Dermis microvascular lymphatic vessel endothelial cell (primary cell): ENCODE results near the gene TSPAN4. TPM values are rescaled to one million over a fixed set of nuclear protein-coding genes. Genes with fewer than 3 reads are reported as not detected.

ENCODE experiments used
- DNase-seq, 2 donors: peaks; one replicate each; pipeline versions ENCODE4 v3.0.0 to v3.0.0-alpha.2; 2010; ENCODE audit warnings: low read depth in 2 of 2
- total RNA-seq: library from RNA; depleted of rRNA; stranded (reverse); fragments of >200 nt; gene quantifications from 2 replicates; pipeline ENCODE4 v1.2.1, GENCODE V29; 2014

The TSPAN4 gene
- total RNA-seq, 1 donor from 2014 or later = 73.4 TPM

DNA sequence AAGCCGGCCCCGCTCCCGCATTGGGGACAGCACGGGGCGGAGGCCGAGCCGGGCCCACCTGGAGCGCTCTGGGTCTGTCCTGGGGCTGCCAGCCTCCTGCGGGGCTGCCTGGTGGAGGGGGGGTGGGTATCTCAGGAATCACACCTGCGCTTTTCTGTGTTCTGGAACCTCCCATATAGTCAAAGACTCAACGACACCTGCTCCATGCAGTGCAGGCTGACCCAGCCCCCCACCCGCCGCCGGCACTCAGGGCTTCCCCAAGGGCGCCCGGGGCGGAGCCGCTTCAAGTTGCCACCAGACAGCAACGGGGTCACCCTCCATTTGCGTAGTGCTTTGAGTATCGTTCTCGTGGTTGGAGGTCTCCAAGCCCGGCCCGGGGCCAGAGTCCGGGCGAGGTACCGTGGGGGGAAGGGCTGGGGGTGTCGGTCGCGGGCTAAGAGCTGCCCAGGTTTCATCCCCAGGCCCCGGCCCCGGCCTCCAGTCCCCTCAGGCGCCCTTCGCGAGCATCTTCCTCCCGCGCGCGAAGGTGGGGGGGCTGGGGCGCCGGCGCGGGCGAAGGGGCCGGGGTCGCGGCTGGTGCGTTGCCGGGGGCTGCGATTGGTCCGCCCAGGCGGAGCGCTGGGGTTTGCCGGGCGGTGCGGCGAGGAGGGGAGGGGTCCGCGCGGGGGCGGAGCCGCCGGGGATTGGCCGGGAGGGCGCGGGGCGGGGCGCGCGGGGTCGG lies 6.6 kb downstream of the TSPAN4 start:
- peak in 1 of 2 donors; percentile 39 for DNase-seq

DNA sequence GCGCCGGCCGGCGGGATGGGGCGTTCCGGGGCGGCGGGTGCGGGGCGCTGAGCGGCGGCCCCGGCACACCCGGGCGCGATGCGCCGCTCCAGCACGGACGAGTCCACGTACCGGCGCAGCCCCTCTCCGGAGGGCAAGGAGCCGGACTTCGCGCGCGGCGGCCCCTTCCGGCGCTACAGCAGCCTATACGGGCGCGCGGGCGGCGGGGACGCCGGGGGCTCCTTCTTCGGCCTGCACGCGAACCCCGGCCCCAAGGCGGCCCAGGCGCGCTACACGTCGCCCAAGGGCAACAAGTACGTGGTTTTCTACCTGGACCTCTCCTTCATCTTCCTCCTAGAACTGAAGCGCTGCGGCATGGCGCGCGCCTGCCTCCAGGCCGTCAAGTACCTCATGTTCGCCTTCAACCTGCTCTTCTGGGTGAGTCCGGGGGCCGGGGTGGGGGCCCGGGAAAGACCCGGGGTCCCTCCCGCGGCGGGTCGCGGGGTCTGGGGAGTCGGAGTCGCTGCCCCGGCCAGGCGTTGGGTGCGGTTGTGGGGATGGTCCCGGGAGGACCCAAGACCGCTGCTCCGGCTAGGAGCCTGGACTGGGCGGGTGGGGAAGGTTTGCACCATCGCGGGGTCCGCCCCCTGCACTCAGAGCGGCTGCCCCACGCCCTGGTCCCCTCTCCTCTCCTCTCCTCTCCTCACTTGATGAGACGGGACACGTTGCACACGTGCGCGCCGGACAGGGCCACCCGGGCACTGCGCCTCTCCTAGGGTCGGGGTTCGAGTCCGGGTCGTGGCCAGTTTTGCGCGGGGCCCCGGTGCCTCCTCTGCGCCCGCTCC lies 7.5 kb downstream of the TSPAN4 start:
- no peak for DNase-seq

DNA sequence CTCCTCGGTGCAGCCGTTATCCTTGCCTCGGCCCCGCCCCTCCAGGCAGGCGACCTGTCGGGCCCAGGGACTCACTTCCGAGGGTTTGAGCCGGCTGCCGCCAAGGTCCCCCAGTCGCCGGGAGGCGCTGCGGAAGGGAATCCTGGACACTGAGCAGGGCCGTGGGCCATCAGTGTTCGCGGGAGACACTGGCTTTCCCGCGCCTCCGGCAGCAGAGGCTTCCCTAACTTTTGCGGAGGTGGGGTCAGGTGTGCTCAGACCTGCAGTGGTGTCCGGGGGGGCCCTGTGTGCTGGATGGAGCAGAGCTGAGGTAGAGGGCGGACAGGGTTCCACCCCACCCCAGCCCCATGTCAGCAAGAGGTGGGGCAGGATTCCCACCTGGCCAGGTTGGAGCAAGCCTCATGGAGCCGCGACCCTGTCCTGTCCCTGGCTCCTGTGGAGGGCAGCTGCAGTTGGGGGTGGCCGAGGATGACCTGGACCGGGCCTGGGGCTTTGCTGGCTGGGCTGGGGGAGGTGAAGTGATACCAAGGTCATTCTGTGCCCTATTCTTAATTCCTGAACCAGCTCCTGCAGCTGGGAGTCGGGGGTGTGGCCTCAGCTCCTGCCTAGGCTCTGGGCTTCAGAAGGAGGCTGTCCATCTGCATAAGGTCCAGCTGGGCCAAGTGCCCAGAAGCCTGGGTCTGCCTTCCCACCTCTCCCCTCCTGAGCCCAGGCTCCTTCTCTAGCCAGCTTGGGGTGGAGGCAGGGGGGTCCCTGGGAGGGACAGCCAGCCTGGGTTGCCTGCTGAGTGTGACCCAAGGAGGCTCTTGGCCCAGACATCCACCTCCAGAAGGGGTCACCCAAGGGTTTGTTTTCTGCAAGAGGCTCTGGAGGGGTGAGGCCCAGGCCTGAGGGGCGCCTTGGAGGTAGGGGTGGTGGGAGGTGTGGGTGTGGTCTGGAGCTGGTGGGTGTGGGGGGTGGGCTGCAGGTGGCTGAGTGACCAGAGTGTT lies 8.4 kb downstream of the TSPAN4 start:
- DNase-seq = no peak

DNA sequence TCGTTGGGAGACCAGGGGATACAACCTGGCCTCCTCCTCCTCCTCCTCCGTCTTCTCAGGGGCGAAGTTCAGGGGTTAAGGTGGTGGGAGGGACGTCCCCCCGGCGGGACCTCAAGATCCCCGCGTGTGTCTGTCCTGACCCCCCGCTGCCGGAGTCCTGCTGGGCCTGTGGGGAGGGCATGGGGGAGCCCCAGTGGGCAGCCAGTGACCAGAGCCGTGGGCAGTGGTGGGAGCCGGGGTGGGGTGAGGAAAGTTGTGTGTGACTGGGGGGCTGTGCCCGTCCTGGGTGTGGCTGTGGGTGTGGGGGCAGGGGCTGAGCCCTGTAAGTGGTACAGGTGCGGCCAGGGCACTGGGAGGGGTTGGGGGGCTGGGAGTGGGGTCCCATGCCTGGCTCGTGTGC lies 10.1 kb downstream of the TSPAN4 start:
- no peak for DNase-seq

DNA sequence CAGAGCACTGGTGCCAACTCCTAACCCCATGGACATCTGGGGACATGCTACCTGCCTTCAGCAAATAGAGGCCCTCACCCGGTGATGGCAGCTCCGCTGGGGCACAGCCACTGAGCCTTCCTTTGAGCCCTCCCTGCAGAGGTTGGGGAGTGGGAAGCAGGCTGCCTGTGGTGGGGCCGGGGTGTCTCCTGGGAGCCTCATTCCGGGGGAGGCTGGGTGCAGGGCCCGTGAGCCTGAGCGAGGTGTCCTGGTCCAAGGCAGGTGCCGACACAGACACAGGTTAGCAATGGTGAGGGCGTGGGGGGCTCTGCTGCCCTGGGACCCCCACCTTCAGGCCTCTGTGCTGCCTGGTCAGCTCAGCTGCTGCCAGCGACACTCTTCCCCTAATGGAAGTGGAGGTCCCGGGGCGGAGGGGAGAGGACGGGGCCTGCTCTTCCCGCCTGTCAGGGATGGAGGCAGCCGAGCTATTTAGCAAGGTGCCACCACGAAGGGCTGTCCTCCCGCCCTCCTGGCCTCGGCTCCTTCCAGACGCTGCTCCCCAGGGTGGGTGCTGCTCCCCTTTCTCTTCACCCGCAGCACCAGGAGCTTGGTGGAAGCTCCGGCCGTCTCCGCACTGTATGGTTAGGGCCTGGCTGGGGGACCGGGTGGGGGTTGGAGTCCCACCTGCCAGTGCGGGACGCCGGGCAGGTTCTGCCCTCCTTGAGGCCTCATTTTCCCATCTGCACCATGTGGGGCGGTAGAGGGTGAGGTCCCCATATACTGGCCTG lies 11.2 kb downstream of the TSPAN4 start:
- DNase-seq = no peak

DNA sequence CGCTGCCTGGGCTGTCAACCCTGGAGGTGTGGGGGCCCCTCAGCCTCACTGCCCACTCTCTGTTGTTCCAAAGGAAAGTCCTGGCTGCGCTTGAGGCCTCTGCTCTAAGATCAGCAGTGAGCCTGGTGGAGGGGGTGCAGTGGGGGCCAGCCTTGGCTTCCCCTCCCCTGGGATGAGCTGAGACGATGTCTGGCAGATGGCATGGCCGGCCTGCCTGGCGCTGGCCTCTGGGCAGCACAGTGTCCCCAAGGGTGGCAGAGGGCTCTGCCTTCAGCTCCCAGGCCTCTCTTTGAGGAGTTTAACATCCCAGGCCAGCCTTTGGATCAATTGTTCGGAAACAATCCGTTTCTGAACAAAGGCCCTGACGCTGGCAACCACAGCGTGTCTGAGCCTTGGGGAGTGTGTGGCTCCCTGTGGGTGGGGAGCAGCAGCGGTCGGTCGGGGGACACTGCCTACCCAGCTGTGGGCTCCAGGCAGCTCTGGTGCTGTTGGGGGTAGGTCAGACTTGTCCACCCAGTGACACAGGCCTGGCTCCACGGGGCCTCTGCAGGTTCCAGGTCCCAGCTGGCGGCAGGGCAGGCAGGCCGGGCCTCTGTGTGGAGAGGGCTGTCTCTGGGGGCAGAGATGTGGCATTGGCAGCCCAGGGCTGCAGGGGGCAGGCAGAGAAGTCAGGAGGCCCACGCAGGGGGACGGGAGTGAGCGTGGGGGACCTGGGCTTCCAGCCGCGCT lies 12.1 kb downstream of the TSPAN4 start:
- no peak for DNase-seq

DNA sequence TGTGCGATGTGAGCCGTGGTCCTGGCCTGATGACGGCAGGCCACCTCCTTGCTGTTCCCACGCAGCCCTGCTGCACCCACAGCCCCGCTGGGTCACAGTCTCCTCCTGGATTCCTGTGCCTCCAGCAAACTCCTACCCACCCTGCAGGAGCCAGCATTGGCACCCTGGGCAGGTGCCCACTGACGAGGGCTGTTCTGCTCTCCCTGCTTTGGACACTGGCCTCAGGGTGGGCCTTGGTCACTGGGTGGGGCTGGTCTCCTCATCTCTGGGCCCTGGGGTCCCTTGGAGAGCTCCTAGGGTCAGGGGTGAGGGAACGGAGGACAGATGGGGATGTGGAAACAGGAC lies 12.7 kb downstream of the TSPAN4 start:
- DNase-seq = no peak

DNA sequence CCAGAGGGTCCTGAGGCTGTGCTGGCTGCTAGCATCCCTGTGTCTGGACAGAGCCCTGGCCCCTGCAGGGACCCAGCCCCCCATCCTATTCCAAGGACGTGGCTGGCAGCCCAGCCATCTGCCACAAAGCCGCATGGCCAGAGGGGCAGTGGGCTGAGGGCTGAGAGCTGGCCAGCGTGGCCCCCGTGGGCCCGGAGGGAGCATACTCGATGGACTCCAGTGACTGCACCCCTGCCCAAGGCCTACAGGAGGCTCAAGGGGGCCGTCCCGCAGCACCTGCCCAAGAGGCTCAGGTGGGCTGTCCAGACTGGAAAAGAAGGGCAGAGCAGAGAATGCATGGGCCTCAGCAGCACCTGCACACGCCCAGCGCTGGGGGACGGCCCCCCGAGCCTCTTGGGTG lies 13.1 kb downstream of the TSPAN4 start:
- DNase-seq = no peak

DNA sequence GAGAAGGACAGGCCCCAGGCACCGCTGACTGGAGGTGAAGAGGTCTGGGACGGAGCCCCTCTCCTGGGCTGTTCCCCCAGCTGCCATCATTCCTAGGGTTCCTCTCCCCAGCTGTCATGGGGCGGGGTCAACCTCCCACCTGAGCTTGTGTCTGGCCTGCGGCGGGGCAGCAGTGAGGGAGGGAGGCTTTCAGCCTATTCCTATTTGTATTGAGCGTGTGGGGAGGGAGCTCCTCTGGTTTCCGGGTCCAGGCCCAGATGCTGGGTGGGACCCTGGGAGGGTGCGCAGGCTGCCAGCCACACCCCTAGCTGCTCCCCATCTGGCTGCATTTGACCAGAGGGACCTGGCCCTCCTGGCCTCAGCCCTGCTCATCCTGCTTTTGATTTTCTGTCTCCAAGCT lies 13.7 kb downstream of the TSPAN4 start:
- no peak for DNase-seq

DNA sequence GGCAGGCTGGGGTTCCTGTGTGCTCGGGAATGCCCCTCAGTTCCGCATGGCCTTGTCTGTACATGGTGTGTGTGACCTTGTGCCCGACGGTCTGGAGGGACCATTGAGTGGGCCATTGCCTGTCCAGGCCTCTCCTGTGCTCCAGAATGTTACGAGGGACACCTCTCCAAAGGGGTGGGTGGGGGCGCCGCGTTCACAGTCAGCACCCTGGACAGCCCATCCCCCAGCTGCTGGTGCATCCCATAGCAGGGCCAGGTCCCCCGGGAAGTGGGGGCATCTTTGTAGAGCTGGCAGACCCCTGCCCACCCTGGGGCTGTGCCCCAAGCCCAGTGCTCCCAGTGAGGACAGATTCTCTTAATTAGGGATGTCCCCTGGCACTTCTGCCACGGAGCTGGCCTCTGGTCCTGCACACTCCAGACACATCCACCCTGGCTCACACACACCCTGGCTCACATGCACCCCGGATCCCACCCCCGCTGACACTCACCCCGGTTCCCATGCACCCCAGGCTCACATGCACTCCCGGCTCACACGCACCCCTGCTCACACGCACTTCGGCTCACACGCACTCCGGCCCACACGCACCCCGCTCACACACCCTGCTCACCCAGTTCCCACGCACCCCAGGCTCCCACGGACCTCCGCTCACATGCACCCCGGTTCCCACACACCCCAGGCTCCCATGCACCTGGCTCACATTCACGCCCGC lies 15.6 kb downstream of the TSPAN4 start:
- no peak for DNase-seq

DNA sequence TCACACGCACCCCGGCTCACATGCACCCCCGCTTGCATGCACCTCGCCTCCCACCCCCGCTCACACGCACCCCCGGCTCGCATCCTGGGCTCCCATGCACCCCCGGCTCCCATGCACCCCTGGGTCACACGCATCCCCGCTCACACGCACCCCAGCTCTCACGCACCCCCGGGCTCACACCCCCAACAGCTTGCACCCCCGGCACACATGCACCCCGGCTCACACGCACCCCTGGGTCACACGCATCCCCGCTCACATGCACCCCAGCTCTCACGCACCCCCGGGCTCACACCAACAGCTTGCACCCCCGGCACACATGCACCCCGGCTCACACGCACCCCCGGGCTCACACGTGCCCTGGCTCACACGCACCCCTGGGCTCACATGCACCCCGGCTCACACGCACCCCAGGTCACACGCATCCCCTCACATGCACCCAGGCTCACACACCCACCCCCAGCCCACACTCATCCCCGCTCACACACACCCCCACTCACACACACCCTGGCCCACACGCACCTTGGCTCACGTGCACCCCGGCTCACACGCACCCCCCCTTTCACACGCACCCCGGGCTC lies 16.2 kb downstream of the TSPAN4 start:
- no peak for DNase-seq

DNA sequence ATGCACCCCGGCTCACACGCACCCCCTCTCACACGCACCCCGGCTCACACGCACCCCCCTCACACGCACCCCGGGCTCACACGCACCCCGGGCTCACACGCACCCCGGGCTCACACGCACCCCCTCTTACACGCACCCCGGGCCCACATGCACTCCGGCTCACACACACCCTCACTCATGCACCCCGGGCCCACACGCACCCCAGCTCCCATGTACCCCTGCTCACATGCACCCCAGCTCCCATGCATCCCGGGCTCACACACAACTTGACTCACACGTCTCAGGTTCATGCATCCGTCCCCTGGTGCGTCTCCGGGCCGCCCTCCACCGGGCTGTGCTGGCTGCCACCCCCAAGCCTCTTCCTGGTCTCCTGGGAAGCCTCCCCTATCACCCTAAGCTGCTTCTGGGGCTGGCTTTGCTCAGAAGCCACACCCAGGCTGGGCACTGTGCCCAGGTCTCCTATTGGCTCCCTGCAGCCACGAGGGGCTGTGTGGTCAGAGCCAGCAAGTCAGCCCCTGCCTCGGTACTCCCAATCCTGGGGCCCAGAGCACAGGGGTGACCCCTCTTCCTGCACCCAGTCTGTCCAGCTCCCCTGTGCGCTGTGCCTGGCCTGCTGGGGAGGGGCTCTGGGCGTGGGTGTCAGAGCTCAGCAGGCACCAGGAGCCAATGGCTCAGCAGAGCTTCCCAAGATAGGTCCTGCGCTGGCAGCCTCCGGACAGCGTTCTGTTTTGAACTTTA lies 16.9 kb downstream of the TSPAN4 start:
- peak in 1 of 2 donors; percentile 57 for DNase-seq

DNA sequence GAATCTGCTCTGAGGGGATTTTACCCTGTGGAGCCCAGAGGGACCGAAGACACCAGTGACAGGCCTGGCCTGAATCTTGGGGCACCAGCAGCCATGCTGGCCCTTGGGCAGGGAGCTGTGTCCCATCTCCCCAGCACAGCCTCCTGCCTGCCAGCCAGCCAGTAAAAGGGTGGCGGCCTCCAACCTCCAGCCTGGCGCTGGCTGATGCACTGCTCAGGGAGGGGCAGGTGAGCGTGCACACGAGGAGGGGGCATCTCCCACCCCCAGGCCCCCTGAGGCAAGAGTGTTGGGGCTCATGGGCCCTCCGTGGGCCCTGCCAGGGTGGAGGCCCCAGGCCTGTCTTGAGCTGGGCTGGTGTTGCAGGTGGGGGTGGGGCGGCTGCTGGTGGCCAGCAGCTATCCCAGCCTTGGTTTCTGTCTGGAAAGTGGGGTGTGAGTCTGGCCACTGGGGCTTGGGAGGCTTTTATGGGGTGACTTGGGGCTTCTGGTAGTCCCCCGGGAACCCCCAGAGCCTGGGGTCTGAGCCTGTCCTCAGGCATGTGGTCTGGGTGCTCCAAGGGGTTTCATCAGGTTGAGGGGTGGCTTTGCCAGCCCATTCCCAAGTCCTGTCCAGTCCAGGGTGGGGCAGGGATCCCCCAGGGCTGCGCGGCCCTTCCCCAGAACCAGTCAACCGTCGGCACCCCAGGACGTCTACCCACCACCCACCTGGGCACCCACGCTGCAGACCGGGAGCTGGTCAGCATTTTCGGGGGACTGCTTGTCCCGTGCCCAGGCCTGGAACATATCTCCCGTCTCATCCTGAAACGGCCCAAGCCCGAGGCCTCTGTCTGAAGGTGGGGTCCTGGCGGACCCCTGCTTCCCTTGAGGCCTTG lies 17.8 kb downstream of the TSPAN4 start:
- DNase-seq = no peak

DNA sequence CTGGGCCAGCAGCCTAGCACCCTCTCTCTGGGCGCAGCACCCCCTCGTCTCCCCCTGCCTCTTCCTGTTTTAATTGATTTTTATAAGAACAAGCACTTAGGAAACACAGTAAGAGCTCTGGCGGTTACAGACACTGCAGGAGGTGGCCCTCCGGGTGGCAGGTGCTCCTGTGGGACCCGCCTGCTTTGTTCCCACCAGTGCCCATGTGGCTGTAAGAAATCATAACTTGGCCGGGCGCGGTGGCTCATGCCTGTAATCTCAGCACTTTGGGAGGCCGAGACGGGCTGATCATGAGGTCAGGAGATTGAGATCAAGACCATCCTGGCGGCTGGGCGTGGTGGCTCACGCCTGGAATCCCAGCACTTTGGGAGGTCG lies 18.4 kb downstream of the TSPAN4 start:
- DNase-seq = no peak

DNA sequence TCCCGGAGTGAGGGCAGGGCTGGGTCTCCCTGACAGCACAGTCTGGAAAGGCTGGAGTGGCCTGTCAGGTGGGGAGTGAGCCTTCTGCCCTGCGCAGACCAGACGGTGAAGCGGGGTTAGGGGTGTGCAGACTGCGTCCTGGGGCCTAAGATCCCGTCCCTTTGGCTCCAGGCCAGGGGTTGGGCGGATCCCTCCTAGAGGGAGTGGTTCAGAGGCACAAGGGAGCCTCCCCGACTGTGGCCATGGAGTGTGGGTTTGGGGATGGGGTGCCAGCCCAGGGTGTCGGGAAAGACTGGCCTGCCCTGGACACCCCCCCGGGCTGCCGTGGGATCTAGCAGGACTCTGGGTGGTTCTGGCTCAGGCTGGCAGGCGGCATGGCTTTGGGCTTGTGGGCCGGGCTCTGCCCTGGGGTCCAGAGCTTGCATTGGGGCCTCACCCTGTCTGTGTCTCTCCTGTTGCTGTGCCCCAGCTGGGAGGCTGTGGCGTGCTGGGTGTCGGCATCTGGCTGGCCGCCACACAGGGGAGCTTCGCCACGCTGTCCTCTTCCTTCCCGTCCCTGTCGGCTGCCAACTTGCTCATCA lies 19.5 kb downstream of the TSPAN4 start:
- no peak for DNase-seq

DNA sequence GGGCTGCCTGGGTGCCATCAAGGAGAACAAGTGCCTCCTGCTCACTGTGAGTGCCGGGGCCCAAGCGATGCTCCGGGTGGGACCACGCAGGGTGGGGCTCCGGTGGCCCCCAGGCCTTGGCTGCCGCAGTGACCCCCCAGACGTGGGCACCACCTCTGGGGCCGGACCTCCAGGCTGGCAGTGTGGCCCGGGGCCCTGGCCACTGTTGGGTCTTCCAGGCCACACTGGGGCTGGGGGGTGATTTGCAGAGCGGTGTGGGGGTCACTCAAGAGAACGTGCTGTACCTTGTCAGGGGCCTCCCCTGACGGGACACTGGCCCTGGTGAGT lies 20.0 kb downstream of the TSPAN4 start:
- no peak for DNase-seq

DNA sequence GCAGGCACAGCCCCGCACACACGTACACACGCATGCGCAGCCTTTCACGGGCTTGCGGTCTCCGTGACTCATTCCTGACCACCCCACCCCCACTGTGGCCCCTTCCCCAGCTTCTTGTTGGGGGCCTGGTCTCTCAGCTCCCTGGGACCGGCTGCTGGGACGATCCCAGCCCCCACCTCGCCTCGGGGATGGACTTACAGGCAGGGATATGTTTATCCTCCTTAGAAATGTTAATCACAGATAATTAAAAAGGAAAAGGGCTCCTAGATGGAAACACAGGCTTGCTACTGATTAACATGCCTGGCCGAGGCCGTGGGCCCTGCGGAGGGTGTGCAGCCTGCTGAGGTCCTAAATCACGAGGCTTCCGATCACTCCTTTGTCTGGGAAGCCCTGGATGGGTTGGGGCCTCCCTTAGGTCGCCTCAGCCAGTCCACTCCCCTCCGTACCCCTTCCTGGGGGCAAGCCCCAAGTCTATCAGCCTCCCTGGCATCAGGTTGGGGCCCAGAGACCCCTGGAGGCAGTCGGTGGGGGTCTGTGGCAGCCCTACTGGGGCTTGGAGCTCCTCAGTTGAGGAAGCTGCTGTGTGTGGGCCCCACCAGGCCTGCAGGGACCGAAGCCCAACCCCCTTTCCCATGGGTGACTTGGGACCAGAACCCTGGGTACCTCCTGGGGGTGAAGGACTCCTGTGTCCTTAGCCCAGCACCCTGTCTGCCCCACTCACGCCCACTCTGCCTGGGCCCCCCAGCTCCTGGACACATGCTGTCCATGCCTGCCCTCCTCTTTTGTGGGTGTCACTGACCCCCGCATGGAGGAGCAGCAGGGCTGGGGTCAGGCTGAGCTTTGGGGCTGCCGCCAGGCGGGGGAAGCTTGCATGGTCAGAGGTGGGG lies 20.6 kb downstream of the TSPAN4 start:
- no peak for DNase-seq
